Mucosa of stomach (tissue), 1 donor: Measurements from ENCODE around the gene SPSB2.
"Not testable (repeated sequence)": the region's sequence is repeated elsewhere in the genome, so short reads cannot be mapped to it uniquely, and the experiment has no call there.

ENCODE experiments used
- H3K27me3 ChIP-seq: one replicate; pipeline ENCODE4 v1.7.0; 2013; ENCODE audit warnings: mild to moderate bottlenecking, low read length; ENCODE audit not compliant: control insufficient read depth, insufficient read depth
- H3K36me3 ChIP-seq: one replicate; pipeline ENCODE4 v1.7.0; 2013; ENCODE audit warnings: low read length; ENCODE audit not compliant: control insufficient read depth, insufficient read depth
- H3K4me1 ChIP-seq: one replicate; pipeline ENCODE4 v1.7.0; 2013; ENCODE audit warnings: mild to moderate bottlenecking, low read length; ENCODE audit not compliant: control insufficient read depth, insufficient read depth
- H3K4me3 ChIP-seq: one replicate; pipeline ENCODE4 v1.7.0; 2013; ENCODE audit warnings: low read length
- H3K9ac ChIP-seq: one replicate; pipeline ENCODE4 v1.7.0; 2013; ENCODE audit warnings: mild to moderate bottlenecking, low read length, moderate library complexity
- H3K9me3 ChIP-seq: one replicate; pipeline ENCODE4 v1.7.0; 2013; ENCODE audit warnings: mild to moderate bottlenecking, low read length, moderate library complexity; ENCODE audit not compliant: control insufficient read depth
- donor health status: Pancreatic carcinoma.

The SPSB2 gene

GRCh38 chr12:6874015-6874368 is 889 bp upstream of the SPSB2 start:
- H3K9me3 ChIP-seq, H3K27me3 ChIP-seq, H3K36me3 ChIP-seq: not testable (repeated sequence)
- peak overlapping the region; percentile 90 for H3K9ac ChIP-seq
- H3K4me1 ChIP-seq, result peaks cover 27% of the 10 kb centered on the region
- peak overlapping the region; percentile 98 for H3K4me3 ChIP-seq

GRCh38 chr12:6872073-6873048 is 742 bp downstream of the SPSB2 start:
- no peaks in the 10 kb centered on the region for H3K9me3 ChIP-seq
- peaks cover 36% of the 10 kb centered on the region for H3K4me1 ChIP-seq
- H3K4me3 ChIP-seq, result peak overlapping the region; percentile 98
- H3K36me3 ChIP-seq, result no peaks in the 10 kb centered on the region
- H3K9ac ChIP-seq, result peak overlapping the region; percentile 90
- H3K27me3 ChIP-seq, result no peaks in the 10 kb centered on the region

GRCh38 chr12:6871052-6871957 is 1.8 kb downstream of the SPSB2 start:
- Histone ChIP-seq H3K9me3 (no peaks in the 10 kb centered on the region), H3K4me3 (peak overlapping the region; percentile 98)

GRCh38 chr12:6870304-6870703 is 2.8 kb downstream of the SPSB2 start:
- H3K4me1 ChIP-seq, result peaks cover 42% of the 10 kb centered on the region
- H3K36me3 ChIP-seq, H3K9me3 ChIP-seq, H3K9ac ChIP-seq, H3K4me3 ChIP-seq, H3K27me3 ChIP-seq: not testable (repeated sequence)

More at GRCh38 chr12:6871052-6871957, 1.8 kb downstream of the SPSB2 start:
- Histone ChIP-seq H3K4me1 (peaks cover 42% of the 10 kb centered on the region), H3K9ac (peak overlapping the region; percentile 90), H3K27me3 (no peaks in the 10 kb centered on the region), H3K36me3 (no peaks in the 10 kb centered on the region)

- Histone ChIP-seq H3K9me3 (no peaks in the 10 kb centered on the region), H3K27me3 (no peaks in the 10 kb centered on the region), H3K4me3 (no peak overlapping the region), H3K9ac (peak overlapping the region; percentile 90), H3K36me3 (no peaks in the 10 kb centered on the region), H3K4me1 (peaks cover 42% of the 10 kb centered on the region)
Observed at GRCh38 chr12:6869049-6870021, 3.8 kb downstream of the SPSB2 start.

- Histone ChIP-seq H3K27me3 (no peaks in the 10 kb centered on the region), H3K4me1 (peaks cover 42% of the 10 kb centered on the region), H3K4me3 (peak overlapping the region; percentile 77), H3K36me3 (no peaks in the 10 kb centered on the region), H3K9me3 (no peaks in the 10 kb centered on the region), H3K9ac (peak overlapping the region; percentile 90)
Observed at GRCh38 chr12:6868211-6869048, 4.7 kb downstream of the SPSB2 start.

- Histone ChIP-seq H3K4me3 (peak within 1 kb of the TSS; percentile 77), H3K9ac (peak within 1 kb of the TSS; percentile 90), H3K36me3 (no peaks in the 10 kb centered on the region), H3K4me1 (peaks cover 42% of the 10 kb centered on the region), H3K27me3 (no peaks in the 10 kb centered on the region), H3K9me3 (no peaks in the 10 kb centered on the region)
Observed at GRCh38 chr12:6867413-6868210, 5.5 kb downstream of the SPSB2 start, which contains the start of gene TPI1. Gene TPI1 (plus strand): TSS chr12:6867531. CDS start chr12:6867567, 36 bp downstream.

- Histone ChIP-seq H3K9ac (peak overlapping the region; percentile 69), H3K36me3 (no peaks in the 10 kb centered on the region), H3K4me3 (no peak overlapping the region), H3K4me1 (peaks cover 38% of the 10 kb centered on the region), H3K27me3 (no peaks in the 10 kb centered on the region), H3K9me3 (no peaks in the 10 kb centered on the region)
Observed at GRCh38 chr12:6866920-6867412, 6.1 kb downstream of the SPSB2 start.

GRCh38 chr12:6866163-6866919 is 6.8 kb downstream of the SPSB2 start:
- Histone ChIP-seq H3K27me3 (no peaks in the 10 kb centered on the region), H3K9me3 (no peaks in the 10 kb centered on the region), H3K9ac (peak overlapping the region; percentile 69), H3K36me3 (no peaks in the 10 kb centered on the region), H3K4me1 (peaks cover 32% of the 10 kb centered on the region), H3K4me3 (no peak overlapping the region)
